Measurements from ENCODE around the gene ACADS. TPM values are rescaled to one million over a fixed set of nuclear protein-coding genes. Genes with fewer than 3 reads are reported as not detected.

The ACADS gene
- total RNA-seq, 1 donor from 2014 or later, result 20.9 TPM

DNA sequence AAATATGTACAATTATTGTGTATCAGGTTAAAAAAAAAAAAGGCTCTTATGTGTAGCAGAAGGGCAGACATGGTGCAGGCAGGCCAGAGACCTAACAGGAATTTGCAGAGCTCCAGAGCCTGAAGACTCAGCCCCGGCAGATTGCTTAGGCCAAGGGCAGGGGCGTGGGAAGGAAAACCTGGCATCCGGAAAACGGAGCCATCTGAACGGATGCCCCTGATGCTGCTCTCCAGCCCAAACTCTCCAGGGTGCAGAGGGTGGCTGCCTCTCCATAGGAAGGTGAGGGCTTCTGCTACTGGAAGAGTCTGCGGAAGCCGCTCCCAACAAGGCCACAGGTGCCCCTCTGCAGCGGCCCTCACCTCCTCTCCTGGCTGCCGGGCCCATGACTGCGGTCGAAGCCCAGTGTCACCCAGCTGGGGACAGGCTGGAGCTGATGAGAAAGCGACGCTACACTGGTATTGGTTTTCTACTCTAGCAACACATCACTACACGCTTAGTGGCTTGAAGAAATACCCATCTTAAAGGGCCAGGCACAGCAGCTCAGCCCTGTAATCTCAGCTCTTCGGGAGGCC, 19.4 kb downstream of the ACADS start:
- DNase-seq (no peak), ATAC-seq (no peak)
- intact Hi-C loops (cut with DNase I), result no loop called here
- Histone ChIP-seq H3K27me3 (no peaks in the 10 kb centered on the region), H3K4me1 (no peaks in the 10 kb centered on the region), H3K27ac (no peak overlapping the region), H3K4me3 (no peak overlapping the region), H3K36me3 (no peaks in the 10 kb centered on the region), H3K9me3 (no peaks in the 10 kb centered on the region)
- TF ChIP-seq CTCF (IDR thresholded peaks at IDR 0.05), result no peak

DNA sequence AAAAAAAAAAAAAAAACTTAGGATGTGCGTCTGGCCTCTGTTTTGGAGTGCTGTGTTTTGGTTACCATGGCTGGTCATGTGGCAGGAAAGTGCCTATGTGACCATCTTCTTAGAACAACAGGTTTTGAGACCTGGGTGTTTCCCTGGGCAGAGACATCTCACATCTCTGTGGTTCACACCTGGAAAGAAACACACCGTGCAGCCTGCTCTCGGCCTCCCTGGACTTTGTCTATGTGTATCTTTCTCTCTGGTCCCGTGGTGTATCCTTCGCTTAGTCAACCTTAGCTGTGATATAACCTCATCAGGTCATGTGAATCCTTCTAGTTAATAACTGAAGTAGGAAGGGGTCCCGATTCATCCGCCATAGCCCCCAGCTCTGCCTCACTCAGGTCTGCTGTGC, 22.6 kb downstream of the ACADS start:
- H3K36me3 ChIP-seq, result no peaks in the 10 kb centered on the region
- DNase-seq (no peak), ATAC-seq (no peak)
- no peak overlapping the region for H3K27ac ChIP-seq
- TF ChIP-seq CTCF (IDR thresholded peaks at IDR 0.05), result no peak
- H3K9me3 ChIP-seq, result no peaks in the 10 kb centered on the region
- no peaks in the 10 kb centered on the region for H3K27me3 ChIP-seq
- H3K4me1 ChIP-seq, result no peaks in the 10 kb centered on the region
- intact Hi-C loops (cut with DNase I), result no loop called here
- no peak overlapping the region for H3K4me3 ChIP-seq

- ATAC-seq (no peak), DNase-seq (no peak)
- no peaks in the 10 kb centered on the region for H3K36me3 ChIP-seq
- no peaks in the 10 kb centered on the region for H3K4me1 ChIP-seq
- no peaks in the 10 kb centered on the region for H3K27me3 ChIP-seq
- no peak for TF ChIP-seq CTCF (IDR thresholded peaks at IDR 0.05)
- H3K9me3 ChIP-seq, result no peaks in the 10 kb centered on the region
- intact Hi-C loops (cut with DNase I), result no loop called here
- no peak overlapping the region for H3K27ac ChIP-seq
- no peak overlapping the region for H3K4me3 ChIP-seq
These were observed 23.6 kb downstream of the ACADS start for GRCh38 chr12:120749256-120749655.

DNA sequence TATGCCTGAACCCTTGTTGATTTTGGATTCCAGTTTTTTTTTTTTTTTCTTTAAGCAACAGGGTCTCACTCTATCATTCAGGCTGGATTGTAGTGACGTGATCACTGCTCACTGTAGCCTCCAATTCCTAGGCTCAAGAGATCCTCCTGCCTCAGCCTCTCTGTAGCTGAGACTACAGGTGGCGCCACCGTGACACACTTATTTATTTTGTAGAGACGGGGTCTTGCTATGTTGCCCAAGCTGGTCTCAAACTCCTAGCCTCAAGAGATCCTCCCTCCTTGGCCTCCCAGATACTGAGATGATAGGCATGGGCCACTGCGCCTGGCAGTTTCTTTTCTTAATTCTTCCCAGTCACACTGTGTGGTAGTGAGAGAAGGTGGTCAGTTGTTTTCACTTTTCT, 25.2 kb downstream of the ACADS start:
- Histone ChIP-seq H3K36me3 (no peaks in the 10 kb centered on the region), H3K9me3 (no peaks in the 10 kb centered on the region), H3K4me3 (no peak overlapping the region), H3K27ac (no peak overlapping the region), H3K27me3 (no peaks in the 10 kb centered on the region), H3K4me1 (no peaks in the 10 kb centered on the region)
- no peak for DNase-seq
- ATAC-seq, result no peak
- intact Hi-C loops (cut with DNase I), result no loop called here
- no peak for TF ChIP-seq CTCF (IDR thresholded peaks at IDR 0.05)

DNA sequence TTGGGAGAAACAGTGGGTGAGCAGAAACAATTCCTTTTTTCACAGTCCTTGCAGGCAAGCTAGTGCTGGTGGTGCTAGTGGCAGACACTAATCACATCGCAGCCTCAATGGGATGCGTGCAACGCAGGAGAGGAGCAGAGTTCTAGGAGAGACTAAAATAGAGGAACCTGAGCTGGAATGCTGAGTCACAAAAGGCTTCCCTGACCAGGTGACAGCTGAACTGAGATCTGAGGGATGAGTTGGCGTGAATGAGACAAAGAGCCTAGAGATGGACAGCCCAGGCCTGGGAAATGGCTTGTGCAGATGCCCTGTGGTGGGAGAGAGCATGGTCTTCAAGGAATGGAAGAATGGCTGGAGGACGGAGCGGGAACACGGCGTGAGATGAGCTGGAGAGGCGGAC, 25.8 kb downstream of the ACADS start:
- Histone ChIP-seq H3K9me3 (no peaks in the 10 kb centered on the region), H3K4me1 (no peaks in the 10 kb centered on the region), H3K27me3 (no peaks in the 10 kb centered on the region), H3K4me3 (no peak overlapping the region), H3K27ac (no peak overlapping the region), H3K36me3 (no peaks in the 10 kb centered on the region)
- DNase-seq (no peak), ATAC-seq (no peak)
- intact Hi-C loops (cut with DNase I), result no loop called here
- no peak for TF ChIP-seq CTCF (IDR thresholded peaks at IDR 0.05)

DNA sequence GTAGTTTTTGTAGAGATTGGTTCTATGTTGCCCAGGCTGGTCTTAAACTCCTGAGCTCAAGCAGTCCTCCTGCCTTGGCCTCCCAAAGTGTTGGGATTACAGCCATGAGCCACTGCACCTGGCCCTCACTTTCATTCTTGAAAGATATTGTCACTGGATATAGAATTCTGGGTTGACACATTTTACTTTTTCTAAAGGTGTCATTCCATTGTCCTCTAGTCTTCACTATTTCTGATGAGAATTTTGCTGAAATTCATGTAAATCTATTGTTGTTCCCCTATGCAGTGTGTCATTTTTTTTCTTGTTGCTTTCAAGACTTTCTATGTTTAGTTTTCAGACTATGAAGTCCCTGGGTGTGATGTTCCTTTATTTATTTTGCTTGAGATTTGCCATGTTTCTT, 29.2 kb downstream of the ACADS start:
- no peak for ATAC-seq
- Histone ChIP-seq H3K9me3 (no peaks in the 10 kb centered on the region), H3K27me3 (no peaks in the 10 kb centered on the region), H3K4me3 (no peak overlapping the region), H3K4me1 (no peaks in the 10 kb centered on the region), H3K36me3 (no peaks in the 10 kb centered on the region), H3K27ac (no peak overlapping the region)
- no peak for DNase-seq
- intact Hi-C loops (cut with DNase I), result no loop called here
- no peak for TF ChIP-seq CTCF (IDR thresholded peaks at IDR 0.05)
